Measurements from ENCODE around the gene DMRTB1. TPM values are rescaled to one million over a fixed set of nuclear protein-coding genes. Genes with fewer than 3 reads are reported as not detected.
A peak's percentile ranks its signal among the peaks of the same experiment; 100 is the strongest.

The DMRTB1 gene
- total RNA-seq, 6 donors from 2014 or later: not detected

DNA sequence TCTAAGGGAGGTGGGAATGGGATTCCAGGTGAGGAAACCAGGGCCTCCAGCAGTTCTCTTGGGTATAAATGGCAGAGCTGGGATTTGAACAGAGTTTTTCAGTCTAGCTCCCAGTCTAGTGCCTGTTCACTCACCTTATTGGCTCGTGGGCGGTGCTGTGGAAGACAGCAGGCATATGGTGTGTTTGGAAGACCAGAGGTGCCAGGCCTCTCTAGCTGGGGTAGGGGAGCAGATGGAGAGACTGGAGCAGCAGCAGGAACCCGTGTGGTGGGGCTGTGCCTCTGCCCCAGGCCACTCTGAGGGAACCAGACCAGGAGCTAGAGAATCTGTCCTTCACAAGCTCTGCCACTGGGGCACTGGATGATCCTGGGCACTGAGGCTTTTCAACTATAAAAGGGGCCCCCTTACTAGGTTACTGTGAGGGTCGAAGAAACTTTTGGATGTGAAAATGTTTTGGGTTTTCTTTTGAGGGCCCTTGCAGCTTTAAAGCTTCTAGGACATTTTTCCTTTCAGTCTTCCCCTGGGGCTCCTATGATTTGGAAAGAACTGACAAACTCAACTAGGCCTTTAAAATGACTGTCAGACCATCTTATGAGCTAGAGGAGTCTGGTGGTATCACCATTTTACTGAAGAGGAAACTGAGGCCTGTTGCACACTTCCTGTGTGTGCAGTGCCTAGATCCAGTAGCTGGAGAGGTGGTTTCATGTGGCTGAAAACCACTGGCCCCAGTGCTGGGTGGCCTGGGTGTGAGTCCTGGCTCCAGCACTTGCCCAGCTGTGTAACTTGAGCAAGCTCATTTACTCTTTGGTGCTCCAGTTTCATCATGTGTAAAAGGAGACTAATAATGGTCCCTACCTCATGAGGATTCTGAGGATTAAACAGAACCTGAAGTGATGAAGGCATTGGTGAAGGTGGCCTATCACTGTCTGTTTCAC is 6.1 kb downstream of the DMRTB1 start:
- no peaks in the 10 kb centered on the region for H3K4me1 ChIP-seq
- WGBS, 2 donors: 70 to 100% methylated on average over 1 to 4 of the region's 4 CpGs
- TF ChIP-seq POLR2AphosphoS5 (IDR thresholded peaks at IDR 0.05) (no peak), POLR2A (IDR thresholded peaks at IDR 0.05) (no peak), EP300 (IDR thresholded peaks at IDR 0.05) (no peak)
- TF ChIP-seq, protein P1, sequence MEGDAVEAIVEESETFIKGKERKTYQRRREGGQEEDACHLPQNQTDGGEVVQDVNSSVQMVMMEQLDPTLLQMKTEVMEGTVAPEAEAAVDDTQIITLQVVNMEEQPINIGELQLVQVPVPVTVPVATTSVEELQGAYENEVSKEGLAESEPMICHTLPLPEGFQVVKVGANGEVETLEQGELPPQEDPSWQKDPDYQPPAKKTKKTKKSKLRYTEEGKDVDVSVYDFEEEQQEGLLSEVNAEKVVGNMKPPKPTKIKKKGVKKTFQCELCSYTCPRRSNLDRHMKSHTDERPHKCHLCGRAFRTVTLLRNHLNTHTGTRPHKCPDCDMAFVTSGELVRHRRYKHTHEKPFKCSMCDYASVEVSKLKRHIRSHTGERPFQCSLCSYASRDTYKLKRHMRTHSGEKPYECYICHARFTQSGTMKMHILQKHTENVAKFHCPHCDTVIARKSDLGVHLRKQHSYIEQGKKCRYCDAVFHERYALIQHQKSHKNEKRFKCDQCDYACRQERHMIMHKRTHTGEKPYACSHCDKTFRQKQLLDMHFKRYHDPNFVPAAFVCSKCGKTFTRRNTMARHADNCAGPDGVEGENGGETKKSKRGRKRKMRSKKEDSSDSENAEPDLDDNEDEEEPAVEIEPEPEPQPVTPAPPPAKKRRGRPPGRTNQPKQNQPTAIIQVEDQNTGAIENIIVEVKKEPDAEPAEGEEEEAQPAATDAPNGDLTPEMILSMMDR (IDR thresholded peaks at IDR 0.05): no peak
- no peak overlapping the region for H3K4me3 ChIP-seq
- no peaks in the 10 kb centered on the region for H3K36me3 ChIP-seq
- H3K27me3 ChIP-seq: no peaks in the 10 kb centered on the region
- no peak overlapping the region for H3K27ac ChIP-seq
- no peaks in the 10 kb centered on the region for H3K9me3 ChIP-seq
- ATAC-seq (ENCODE audit: low FRiP score in 2 of 2) (no peak), DNase-seq (no peak)

DNA sequence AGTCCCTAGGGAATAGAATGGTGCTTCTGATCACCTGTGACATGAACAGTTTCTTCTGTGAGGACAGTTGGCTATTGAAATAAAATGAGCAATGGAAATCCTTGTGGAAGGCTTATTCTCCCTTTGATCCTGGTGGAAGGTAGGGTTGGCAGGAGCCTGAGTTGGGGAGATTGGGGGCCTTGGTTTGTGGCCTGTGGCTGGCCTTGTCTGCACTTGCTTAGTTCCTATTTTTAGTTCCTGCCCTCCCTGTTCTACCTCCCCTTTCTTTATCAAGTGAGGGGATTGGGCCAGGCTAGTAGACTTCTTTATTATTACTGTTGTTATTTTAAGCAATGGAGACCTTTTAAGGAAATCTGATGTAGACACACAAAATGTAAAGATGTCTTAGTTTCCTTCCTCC is 8.2 kb downstream of the DMRTB1 start:
- Histone ChIP-seq H3K4me1 (no peaks in the 10 kb centered on the region), H3K9me3 (no peaks in the 10 kb centered on the region), H3K36me3 (no peaks in the 10 kb centered on the region), H3K27ac (no peak overlapping the region), H3K4me3 (no peak overlapping the region), H3K27me3 (no peaks in the 10 kb centered on the region)
- ATAC-seq (ENCODE audit: low FRiP score in 2 of 2): no peak
- TF ChIP-seq EP300 (IDR thresholded peaks at IDR 0.05): no peak
- TF ChIP-seq, protein P1 (IDR thresholded peaks at IDR 0.05): no peak
- TF ChIP-seq POLR2A (IDR thresholded peaks at IDR 0.05): no peak
- TF ChIP-seq POLR2AphosphoS5 (IDR thresholded peaks at IDR 0.05): no peak
- no peak for DNase-seq

DNA sequence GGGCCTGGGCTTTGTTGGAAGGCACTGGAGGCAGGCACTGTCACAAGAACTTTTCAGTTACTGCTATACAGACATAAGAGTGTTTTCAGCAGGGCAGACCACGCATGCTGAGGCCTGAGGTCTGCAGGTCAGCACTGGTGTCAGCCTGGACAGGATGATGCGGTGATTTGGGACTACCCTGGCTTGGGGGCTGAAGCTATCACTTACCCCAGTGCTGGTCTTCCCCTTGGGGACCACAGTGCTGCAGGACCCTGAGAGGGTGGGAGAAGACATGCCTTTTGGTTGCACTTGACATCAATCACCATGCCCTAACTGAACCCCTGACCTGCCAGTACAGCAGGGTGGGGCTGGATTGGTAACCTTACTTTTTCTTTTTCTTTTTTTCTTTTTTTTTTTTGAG is 9.2 kb downstream of the DMRTB1 start:
- no peaks in the 10 kb centered on the region for H3K9me3 ChIP-seq
- no peak for ATAC-seq (ENCODE audit: low FRiP score in 2 of 2)
- H3K4me1 ChIP-seq: no peaks in the 10 kb centered on the region
- TF ChIP-seq, protein P1 (IDR thresholded peaks at IDR 0.05): no peak
- TF ChIP-seq EP300 (IDR thresholded peaks at IDR 0.05) (no peak), POLR2A (IDR thresholded peaks at IDR 0.05) (no peak)
- H3K27me3 ChIP-seq: no peaks in the 10 kb centered on the region
- no peak overlapping the region for H3K4me3 ChIP-seq
- WGBS, 2 donors: 84 to 88% methylated on average over 2 of the region's 2 CpGs
- no peak for DNase-seq
- H3K36me3 ChIP-seq: no peaks in the 10 kb centered on the region
- H3K27ac ChIP-seq: no peak overlapping the region

DNA sequence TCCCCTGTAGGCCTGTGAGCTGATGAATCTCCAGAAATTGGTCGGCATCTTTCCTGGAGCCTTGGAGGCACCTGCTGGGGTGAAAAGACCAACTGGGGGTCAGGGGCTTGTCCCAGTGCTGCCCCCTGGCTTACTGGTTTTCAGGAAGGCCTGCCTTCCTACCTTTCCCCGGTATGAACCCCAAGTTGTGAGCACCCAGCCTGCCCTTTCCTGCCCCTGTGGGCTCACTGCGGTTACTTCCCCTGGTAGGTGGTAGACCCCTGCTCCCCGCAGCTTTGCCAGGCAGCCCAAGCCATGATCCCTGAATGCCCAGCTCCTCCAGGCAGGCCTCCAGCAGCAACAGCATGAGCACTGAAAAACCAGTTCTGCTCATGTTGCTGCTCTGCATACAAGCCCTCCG is 10.2 kb downstream of the DMRTB1 start:
- Histone ChIP-seq H3K4me3 (no peak overlapping the region), H3K27ac (no peak overlapping the region), H3K4me1 (no peaks in the 10 kb centered on the region), H3K9me3 (no peaks in the 10 kb centered on the region), H3K27me3 (no peaks in the 10 kb centered on the region), H3K36me3 (no peaks in the 10 kb centered on the region)
- no peak for DNase-seq
- no peak for ATAC-seq (ENCODE audit: low FRiP score in 2 of 2)
- 90 to 97% methylated on average over 4 to 5 of the region's 5 CpGs for WGBS, 2 donors
- TF ChIP-seq POLR2AphosphoS5 (IDR thresholded peaks at IDR 0.05): no peak
- TF ChIP-seq EP300 (IDR thresholded peaks at IDR 0.05): no peak

DNA sequence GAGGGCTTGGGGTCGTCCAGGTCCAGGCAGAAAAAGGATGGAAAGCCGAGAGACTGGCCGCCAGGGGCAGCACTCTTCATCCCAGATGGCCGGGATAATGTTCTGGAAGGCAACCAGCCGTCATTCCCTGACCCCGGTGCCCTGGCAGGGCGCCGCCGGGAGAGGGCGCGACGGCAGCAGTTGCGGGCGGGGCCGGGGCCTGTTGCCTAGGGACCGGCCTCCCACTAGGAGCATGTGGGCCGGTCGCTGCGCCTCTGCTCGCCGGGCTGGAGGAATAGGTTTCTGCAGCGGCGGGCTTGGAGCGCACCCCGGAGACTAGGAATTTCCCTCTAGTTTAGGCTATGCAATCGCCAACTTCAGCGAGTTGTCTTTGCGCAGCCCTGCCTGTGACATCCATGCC is 11.0 kb downstream of the DMRTB1 start:
- H3K27me3 ChIP-seq: no peaks in the 10 kb centered on the region
- ATAC-seq (ENCODE audit: low FRiP score in 2 of 2) (peak; percentile 60 to 90), DNase-seq (peak; percentile 59 to 94)
- H3K4me1 ChIP-seq: no peaks in the 10 kb centered on the region
- no peaks in the 10 kb centered on the region for H3K36me3 ChIP-seq
- TF ChIP-seq POLR2A (IDR thresholded peaks at IDR 0.05): no peak
- TF ChIP-seq, protein P1 (IDR thresholded peaks at IDR 0.05): peak; percentile 26 to 75 (median 48)
- H3K4me3 ChIP-seq: no peak overlapping the region
- WGBS, 2 donors: 28% methylated on average over 23 to 27 of the region's 28 CpGs
- H3K27ac ChIP-seq: no peak overlapping the region
- no peaks in the 10 kb centered on the region for H3K9me3 ChIP-seq

Data from upper lobe of left lung (tissue), 6 donors.